Mesothelial cell of epicardium (in vitro differentiated cells): ENCODE measurements around the gene ACER2. TPM values are rescaled to one million over a fixed set of nuclear protein-coding genes. Genes with fewer than 3 reads are reported as not detected.

Source experiments
- DNase-seq, 2 experiments: peaks; one replicate each; pipeline ENCODE4 v3.0.0; 2021; ENCODE audit warnings: low spot score in 2 of 2; ENCODE audit not compliant: unreplicated experiment in 2 of 2
- H3K27ac Mint-ChIP-seq: 2 replicates; pipeline ENCODE4 v1.8.0; 2021; ENCODE audit warnings: mixed read lengths
- H3K27me3 Mint-ChIP-seq: 2 replicates; pipeline ENCODE4 v1.8.0; 2021; ENCODE audit warnings: low read depth, mixed read lengths
- H3K36me3 Mint-ChIP-seq: 2 replicates; pipeline ENCODE4 v1.8.0; 2021; ENCODE audit warnings: mixed read lengths
- H3K4me1 Mint-ChIP-seq: 2 replicates; pipeline ENCODE4 v1.8.0; 2021; ENCODE audit warnings: mixed read lengths
- H3K4me3 Mint-ChIP-seq: 2 replicates; pipeline ENCODE4 v1.8.0; 2021; ENCODE audit warnings: mild to moderate bottlenecking, moderate library complexity, mixed read lengths
- H3K9me3 Mint-ChIP-seq: 2 replicates; pipeline ENCODE4 v1.8.0; 2021; ENCODE audit warnings: mixed read lengths
- CTCF ChIP-seq: fragments of 200-600 bp; sonication (generic); IDR thresholded peaks from one replicate; pipeline ENCODE4 v1.5.0; 2021; ENCODE audit warnings: antibody characterized with exemption; ENCODE audit not compliant: unreplicated experiment
- total RNA-seq: library from RNA; stranded (reverse); gene quantifications from 3 replicates; pipeline ENCODE4 v1.2.1, GENCODE V29; 2021

The ACER2 gene
- total RNA-seq, 1 donor from 2014 or later = 2.9 TPM

GRCh38 chr9:19471737-19472648 is 63.2 kb downstream of the ACER2 start:
- peak; percentile 59 for TF ChIP-seq CTCF
- Mint-ChIP-seq H3K9me3 (no peaks in the 10 kb centered on the region), H3K36me3 (no peaks in the 10 kb centered on the region), H3K27ac (no peak overlapping the region), H3K27me3 (peaks cover 24% of the 10 kb centered on the region), H3K4me3 (peak overlapping the region; percentile 44), H3K4me1 (peaks cover 4% of the 10 kb centered on the region)
- DNase-seq = peak; percentile 39 to 65

GRCh38 chr9:19473605-19474004 is 64.8 kb downstream of the ACER2 start:
- no peak overlapping the region for H3K4me3 Mint-ChIP-seq
- TF ChIP-seq CTCF = no peak
- H3K4me1 Mint-ChIP-seq = peaks cover 4% of the 10 kb centered on the region
- no peak overlapping the region for H3K27ac Mint-ChIP-seq
- H3K27me3 Mint-ChIP-seq = peaks cover 29% of the 10 kb centered on the region
- H3K36me3 Mint-ChIP-seq = no peaks in the 10 kb centered on the region
- no peaks in the 10 kb centered on the region for H3K9me3 Mint-ChIP-seq
- no peak for DNase-seq

GRCh38 chr9:19479874-19480273 is 71.1 kb downstream of the ACER2 start:
- no peaks in the 10 kb centered on the region for H3K9me3 Mint-ChIP-seq
- no peak overlapping the region for H3K4me3 Mint-ChIP-seq
- no peaks in the 10 kb centered on the region for H3K4me1 Mint-ChIP-seq
- DNase-seq = no peak
- peaks cover 31% of the 10 kb centered on the region for H3K27me3 Mint-ChIP-seq
- no peaks in the 10 kb centered on the region for H3K36me3 Mint-ChIP-seq
- H3K27ac Mint-ChIP-seq = no peak overlapping the region
- no peak for TF ChIP-seq CTCF

GRCh38 chr9:19480345-19480744 is 71.5 kb downstream of the ACER2 start:
- H3K36me3 Mint-ChIP-seq = no peaks in the 10 kb centered on the region
- no peak for DNase-seq
- H3K9me3 Mint-ChIP-seq = no peaks in the 10 kb centered on the region
- H3K4me1 Mint-ChIP-seq = no peaks in the 10 kb centered on the region
- no peak overlapping the region for H3K27ac Mint-ChIP-seq
- H3K27me3 Mint-ChIP-seq = peaks cover 27% of the 10 kb centered on the region
- no peak overlapping the region for H3K4me3 Mint-ChIP-seq
- TF ChIP-seq CTCF = no peak

GRCh38 chr9:19481121-19481870 is 72.5 kb downstream of the ACER2 start:
- no peak for TF ChIP-seq CTCF
- H3K4me1 Mint-ChIP-seq = no peaks in the 10 kb centered on the region
- DNase-seq = no peak
- H3K27me3 Mint-ChIP-seq = peaks cover 24% of the 10 kb centered on the region
- no peak overlapping the region for H3K27ac Mint-ChIP-seq
- H3K4me3 Mint-ChIP-seq = no peak overlapping the region
- no peaks in the 10 kb centered on the region for H3K36me3 Mint-ChIP-seq
- no peaks in the 10 kb centered on the region for H3K9me3 Mint-ChIP-seq
